Left lung (tissue), 14 donors: ENCODE data around the gene ERO1B. TPM values are rescaled to one million over a fixed set of nuclear protein-coding genes. Genes with fewer than 3 reads are reported as not detected.
A peak's percentile ranks its signal among the peaks of the same experiment; 100 is the strongest.
"Not testable (repeated sequence)": the region's sequence is repeated elsewhere in the genome, so short reads cannot be mapped to it uniquely, and the experiment has no call there.

Experiments used
- ATAC-seq: fragments of 200-7000 bp; cut with Tn5 transposase; one replicate; pipeline ENCODE4 v1.9.1; 2020; ENCODE audit warnings: moderate library complexity
- DNase-seq, 4 donors: peaks; one replicate each; pipeline ENCODE4 v3.0.0-alpha.2; 2013 to 2020
- H3K27ac ChIP-seq, 2 donors: fragments of 200-600 bp; sonication (generic) in 1 of 2; one replicate each; pipeline versions ENCODE4 v1.5.0 to v1.8.0; 2020 to 2021
- H3K27me3 ChIP-seq, 2 donors: fragments of 200-600 bp; sonication (generic) in 1 of 2; one replicate each; pipeline versions ENCODE4 v1.5.0 to v1.8.0; 2020 to 2021
- H3K36me3 ChIP-seq, 2 donors: fragments of 200-600 bp; sonication (generic) in 1 of 2; one replicate each; pipeline versions ENCODE4 v1.5.0 to v1.8.0; 2020 to 2021
- H3K4me1 ChIP-seq, 2 donors: fragments of 200-600 bp; one replicate each; pipeline ENCODE4 v1.8.0; 2021
- H3K4me3 ChIP-seq, 2 donors: fragments of 200-600 bp; sonication (generic) in 1 of 2; one replicate each; pipeline versions ENCODE4 v1.5.0 to v1.8.0; 2020 to 2021; ENCODE audit warnings: mild to moderate bottlenecking in 1 of 2
- H3K9me3 ChIP-seq, 2 donors: fragments of 200-600 bp; sonication (generic) in 1 of 2; one replicate each; pipeline versions ENCODE4 v1.5.0 to v1.8.0; 2020 to 2021
- intact Hi-C, 2 donors: fragments of 100-400 bp; cut with DNase I; formaldehyde crosslinking; loops; one replicate each; pipeline versions ENCODE4 v1.11.2 to v1.14.2; 2022
- long read RNA-seq, 12 donors: library from polyadenylated mRNA in 2 of 12; unstranded in 2 of 12; transcript quantifications; one replicate each; pipeline ENCODE4 v2.0.0 and lab custom pipeline, GENCODE V29; 2019 to 2026
- polyA plus RNA-seq, 6 donors: library from polyadenylated mRNA; unstranded; fragments of 120-200 nt; gene quantifications; one replicate each; pipeline ENCODE4 v1.2.1, GENCODE V29; 2013; ENCODE audit not compliant: insufficient read length in 6 of 6
- total RNA-seq, 2 donors: library from RNA; stranded (reverse); fragmentation: NEBNext Ultra II Directional; extraction: Animal tissue kit (Norgen Biotek cat#: 25700); gene quantifications; one replicate each; pipeline ENCODE4 v1.2.1, GENCODE V29; 2021
- TF ChIP-seq, protein P1 (sequence below), 2 donors: fragments of 200-600 bp; sonication (generic) in 1 of 2; IDR thresholded peaks; one replicate each; pipeline versions ENCODE4 v1.5.0 to v1.8.0; 2021; ENCODE audit warnings: antibody characterized with exemption in 2 of 2
- donor health status: DM: no; HTN: yes; CAD: no.
- donor health status: DM: no; HTN: no; CAD: no.

ERO1B gene, protein sequence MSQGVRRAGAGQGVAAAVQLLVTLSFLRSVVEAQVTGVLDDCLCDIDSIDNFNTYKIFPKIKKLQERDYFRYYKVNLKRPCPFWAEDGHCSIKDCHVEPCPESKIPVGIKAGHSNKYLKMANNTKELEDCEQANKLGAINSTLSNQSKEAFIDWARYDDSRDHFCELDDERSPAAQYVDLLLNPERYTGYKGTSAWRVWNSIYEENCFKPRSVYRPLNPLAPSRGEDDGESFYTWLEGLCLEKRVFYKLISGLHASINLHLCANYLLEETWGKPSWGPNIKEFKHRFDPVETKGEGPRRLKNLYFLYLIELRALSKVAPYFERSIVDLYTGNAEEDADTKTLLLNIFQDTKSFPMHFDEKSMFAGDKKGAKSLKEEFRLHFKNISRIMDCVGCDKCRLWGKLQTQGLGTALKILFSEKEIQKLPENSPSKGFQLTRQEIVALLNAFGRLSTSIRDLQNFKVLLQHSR
- total RNA-seq (1 to 10 TPM; 5.8 to 8.3 TPM), polyA plus RNA-seq (10 to 100 TPM in 2 of 6 donors, 1 to 10 TPM in 4; 8.4 to 11.1 (median 9.9) TPM)
- long read RNA-seq, donor 1, result 0 reads
- long read RNA-seq, donor 2, result 0 reads
- long read RNA-seq, donor 3, result 0 reads
- long read RNA-seq, donor 4, partial matches to known transcripts, result 4 of 4 reads
- long read RNA-seq, donor 4, other reads (novel, unspliced or antisense), result 0 of 4 reads
- long read RNA-seq, donor 5, result 0 reads
- long read RNA-seq, donor 6, result 0 reads
- long read RNA-seq, donor 7, result 0 reads
- long read RNA-seq, donor 8, result 0 reads
- long read RNA-seq, donor 9, result 0 reads
- long read RNA-seq, donor 10, partial matches to known transcripts, result 2 of 3 reads
- long read RNA-seq, donor 10, other reads (novel, unspliced or antisense), result 1 of 3 reads
- long read RNA-seq, donor 11, result 0 reads
- long read RNA-seq, donor 12, result 0 reads

DNA sequence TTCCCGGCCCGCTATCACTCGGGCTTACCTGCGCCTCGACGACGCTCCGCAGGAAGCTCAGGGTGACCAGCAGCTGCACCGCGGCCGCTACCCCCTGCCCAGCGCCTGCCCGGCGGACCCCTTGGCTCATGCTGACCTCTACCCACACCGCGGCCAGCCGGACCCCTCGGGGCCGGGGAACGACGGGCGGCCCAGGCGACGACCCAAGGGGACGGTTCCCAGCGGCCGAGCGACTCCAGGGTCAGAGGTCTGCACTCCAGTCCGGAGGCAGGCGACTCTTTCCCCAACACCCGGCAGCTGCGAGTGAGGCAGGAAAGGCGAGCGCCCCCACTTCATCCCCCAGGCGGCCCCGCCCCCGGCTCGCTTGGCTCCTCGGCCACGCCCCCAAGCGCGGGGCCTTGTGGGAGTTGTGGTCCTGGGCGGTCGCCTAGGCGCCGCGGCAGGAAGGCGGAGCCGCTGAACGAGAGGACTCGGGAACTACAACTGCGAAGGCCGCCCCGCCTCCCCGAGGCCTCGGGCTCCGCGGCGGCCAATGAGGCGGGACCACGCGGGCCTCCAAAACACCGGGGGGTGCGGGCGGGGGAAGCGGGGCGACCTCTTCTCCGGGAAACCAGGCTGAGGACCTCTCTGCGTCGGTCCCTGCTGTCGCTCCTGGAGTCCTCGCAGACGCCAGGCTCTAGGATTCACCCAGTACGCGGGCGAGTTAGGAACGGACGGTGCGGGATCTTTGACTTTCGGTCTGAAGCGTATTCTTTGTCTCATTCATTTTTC lies at the start of gene ERO1B:
Gene ERO1B, minus strand, starts transcription at position 305 of the 771 bp plus-strand sequence. Its CDS starts 175 bp downstream, at position 130.
- no peaks in the 10 kb centered on the region for H3K36me3 ChIP-seq
- peak within 1 kb of the TSS; percentile 46 to 75 for H3K27ac ChIP-seq
- TF ChIP-seq, protein P1, sequence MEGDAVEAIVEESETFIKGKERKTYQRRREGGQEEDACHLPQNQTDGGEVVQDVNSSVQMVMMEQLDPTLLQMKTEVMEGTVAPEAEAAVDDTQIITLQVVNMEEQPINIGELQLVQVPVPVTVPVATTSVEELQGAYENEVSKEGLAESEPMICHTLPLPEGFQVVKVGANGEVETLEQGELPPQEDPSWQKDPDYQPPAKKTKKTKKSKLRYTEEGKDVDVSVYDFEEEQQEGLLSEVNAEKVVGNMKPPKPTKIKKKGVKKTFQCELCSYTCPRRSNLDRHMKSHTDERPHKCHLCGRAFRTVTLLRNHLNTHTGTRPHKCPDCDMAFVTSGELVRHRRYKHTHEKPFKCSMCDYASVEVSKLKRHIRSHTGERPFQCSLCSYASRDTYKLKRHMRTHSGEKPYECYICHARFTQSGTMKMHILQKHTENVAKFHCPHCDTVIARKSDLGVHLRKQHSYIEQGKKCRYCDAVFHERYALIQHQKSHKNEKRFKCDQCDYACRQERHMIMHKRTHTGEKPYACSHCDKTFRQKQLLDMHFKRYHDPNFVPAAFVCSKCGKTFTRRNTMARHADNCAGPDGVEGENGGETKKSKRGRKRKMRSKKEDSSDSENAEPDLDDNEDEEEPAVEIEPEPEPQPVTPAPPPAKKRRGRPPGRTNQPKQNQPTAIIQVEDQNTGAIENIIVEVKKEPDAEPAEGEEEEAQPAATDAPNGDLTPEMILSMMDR (IDR thresholded peaks at IDR 0.05), result no peak
- DNase-seq (peak; percentile 96 to 100 (median 98)), ATAC-seq (peak; percentile 100)
- H3K27me3 ChIP-seq, result peaks cover 0 to 7% of the 10 kb centered on the region in 2 donors
- intact Hi-C loops, result no loop called here
- H3K4me3 ChIP-seq, result peak within 1 kb of the TSS; percentile 85 to 97
- no peaks in the 10 kb centered on the region for H3K9me3 ChIP-seq
- peaks cover 0 to 22% of the 10 kb centered on the region in 2 donors for H3K4me1 ChIP-seq

DNA sequence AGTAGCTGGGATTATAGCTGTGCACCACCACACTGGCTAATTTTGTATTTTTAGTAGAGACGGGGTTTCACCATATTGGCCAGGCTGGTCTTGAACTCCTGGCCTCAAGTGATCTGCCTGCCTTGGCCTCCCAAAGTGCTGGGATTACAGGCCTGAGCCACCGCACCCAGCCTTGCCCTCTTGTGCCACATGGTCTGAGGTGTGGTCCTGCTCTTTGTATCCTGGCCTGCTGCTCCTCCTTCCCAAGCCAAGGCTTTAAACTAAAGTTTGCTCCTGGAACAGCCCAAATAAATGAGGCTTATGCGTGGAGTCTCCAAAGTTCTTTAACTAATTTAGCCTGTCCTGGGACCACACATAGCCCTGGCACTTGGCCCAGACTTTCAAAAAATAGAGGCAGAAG lies 49.7 kb upstream of the ERO1B start:
- ATAC-seq, H3K4me3 ChIP-seq, H3K4me1 ChIP-seq, H3K27me3 ChIP-seq, H3K27ac ChIP-seq, H3K9me3 ChIP-seq, DNase-seq, H3K36me3 ChIP-seq, intact Hi-C loops: not testable (repeated sequence)

DNA sequence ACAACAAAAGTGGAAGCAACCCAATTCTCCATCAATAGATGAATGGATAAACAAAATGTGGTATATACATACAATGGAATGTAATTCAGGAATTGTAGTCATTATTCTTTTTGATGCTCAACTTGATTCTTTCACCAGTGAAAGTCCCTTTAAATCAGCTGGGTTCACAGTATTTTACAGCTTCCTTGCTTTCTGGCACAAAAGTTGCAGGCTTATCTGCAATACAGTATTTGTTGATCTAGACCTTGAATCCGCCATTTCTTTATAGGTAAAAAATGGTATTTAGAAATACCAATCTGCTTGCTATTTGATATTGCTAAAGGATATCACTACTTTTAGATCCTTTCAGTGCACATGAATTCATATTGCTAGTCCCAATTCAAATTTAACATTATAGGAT lies 44.7 kb upstream of the ERO1B start:
- Histone ChIP-seq H3K4me1 (no peaks in the 10 kb centered on the region), H3K4me3 (no peak overlapping the region), H3K36me3 (no peaks in the 10 kb centered on the region), H3K9me3 (peaks cover 0 to 24% of the 10 kb centered on the region in 2 donors), H3K27me3 (no peaks in the 10 kb centered on the region), H3K27ac (no peak overlapping the region)
- DNase-seq (no peak), ATAC-seq (no peak)
- intact Hi-C loops, result no loop called here
- TF ChIP-seq, protein P1 (IDR thresholded peaks at IDR 0.05), result no peak

DNA sequence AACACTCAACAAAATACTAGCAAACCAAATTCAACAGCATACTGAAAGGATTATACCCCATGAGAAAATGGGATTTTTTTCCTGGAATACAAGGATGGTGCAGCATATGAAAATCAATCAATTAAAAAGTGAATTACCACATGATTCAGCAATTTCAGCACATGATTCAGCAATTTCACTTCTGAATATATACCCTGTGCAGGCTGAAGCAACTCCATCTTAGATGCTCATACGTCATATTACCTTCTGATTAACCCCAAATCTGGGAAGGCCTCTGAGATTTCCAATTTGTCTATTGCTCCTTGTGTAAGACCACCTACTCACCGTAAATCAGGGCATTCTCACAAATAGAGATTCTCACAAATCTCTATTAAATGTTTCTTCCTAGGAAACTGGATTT lies 43.8 kb upstream of the ERO1B start:
- H3K4me3 ChIP-seq, result no peak overlapping the region
- no peaks in the 10 kb centered on the region for H3K36me3 ChIP-seq
- peaks cover 0 to 24% of the 10 kb centered on the region in 2 donors for H3K9me3 ChIP-seq
- no peak for ATAC-seq
- TF ChIP-seq, protein P1 (IDR thresholded peaks at IDR 0.05), result no peak
- intact Hi-C loops, result no loop called here
- H3K4me1 ChIP-seq, result no peaks in the 10 kb centered on the region
- no peaks in the 10 kb centered on the region for H3K27me3 ChIP-seq
- no peak for DNase-seq
- H3K27ac ChIP-seq, result no peak overlapping the region

GRCh38 chr1:236323819-236324411 lies 42.2 kb upstream of the ERO1B start:
- Histone ChIP-seq H3K36me3 (no peaks in the 10 kb centered on the region), H3K27me3 (no peaks in the 10 kb centered on the region), H3K4me1 (no peaks in the 10 kb centered on the region), H3K4me3 (no peak overlapping the region), H3K27ac (no peak overlapping the region), H3K9me3 (peaks cover 0 to 24% of the 10 kb centered on the region in 2 donors)
- ATAC-seq (no peak), DNase-seq (no peak)
- intact Hi-C loops, result no loop called here
- TF ChIP-seq, protein P1 (IDR thresholded peaks at IDR 0.05), result no peak
